Measurements from ENCODE around the gene SOX13. TPM values are rescaled to one million over a fixed set of nuclear protein-coding genes. Genes with fewer than 3 reads are reported as not detected.
"Not testable (repeated sequence)": the region's sequence is repeated elsewhere in the genome, so short reads cannot be mapped to it uniquely, and the experiment has no call there.

SOX13 gene
- polyA plus RNA-seq, 1 experiment: 2.0 TPM

GRCh38 chr1:204096931-204097330, 24.0 kb downstream of the SOX13 start:
- POLR2A ChIA-PET: no interaction called here
- no peak for DNase-seq (ENCODE audit: low read depth, low spot score)
- CTCF ChIA-PET: interaction anchor here (1.5 to 2.0 kb wide), 2 partner anchors 31 to 226 kb away, joined by 4 to 7 read pairs; no protein-coding TSS in a partner anchor
- TF ChIP-seq, protein P1, sequence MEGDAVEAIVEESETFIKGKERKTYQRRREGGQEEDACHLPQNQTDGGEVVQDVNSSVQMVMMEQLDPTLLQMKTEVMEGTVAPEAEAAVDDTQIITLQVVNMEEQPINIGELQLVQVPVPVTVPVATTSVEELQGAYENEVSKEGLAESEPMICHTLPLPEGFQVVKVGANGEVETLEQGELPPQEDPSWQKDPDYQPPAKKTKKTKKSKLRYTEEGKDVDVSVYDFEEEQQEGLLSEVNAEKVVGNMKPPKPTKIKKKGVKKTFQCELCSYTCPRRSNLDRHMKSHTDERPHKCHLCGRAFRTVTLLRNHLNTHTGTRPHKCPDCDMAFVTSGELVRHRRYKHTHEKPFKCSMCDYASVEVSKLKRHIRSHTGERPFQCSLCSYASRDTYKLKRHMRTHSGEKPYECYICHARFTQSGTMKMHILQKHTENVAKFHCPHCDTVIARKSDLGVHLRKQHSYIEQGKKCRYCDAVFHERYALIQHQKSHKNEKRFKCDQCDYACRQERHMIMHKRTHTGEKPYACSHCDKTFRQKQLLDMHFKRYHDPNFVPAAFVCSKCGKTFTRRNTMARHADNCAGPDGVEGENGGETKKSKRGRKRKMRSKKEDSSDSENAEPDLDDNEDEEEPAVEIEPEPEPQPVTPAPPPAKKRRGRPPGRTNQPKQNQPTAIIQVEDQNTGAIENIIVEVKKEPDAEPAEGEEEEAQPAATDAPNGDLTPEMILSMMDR (IDR thresholded peaks at IDR 0.05; ENCODE audit: low read depth, low read length): no peak
- Histone ChIP-seq H3K9me3 (ENCODE audit: control insufficient read depth, insufficient read depth, low read length) (no peaks in the 10 kb centered on the region), H3K27me3 (ENCODE audit: control insufficient read depth, insufficient read depth, low read length) (peaks cover 8% of the 10 kb centered on the region), H3K27ac (ENCODE audit: low read depth, low read length) (no peak overlapping the region), H3K4me3 (ENCODE audit: low read depth, low read length) (no peak overlapping the region)

DNA sequence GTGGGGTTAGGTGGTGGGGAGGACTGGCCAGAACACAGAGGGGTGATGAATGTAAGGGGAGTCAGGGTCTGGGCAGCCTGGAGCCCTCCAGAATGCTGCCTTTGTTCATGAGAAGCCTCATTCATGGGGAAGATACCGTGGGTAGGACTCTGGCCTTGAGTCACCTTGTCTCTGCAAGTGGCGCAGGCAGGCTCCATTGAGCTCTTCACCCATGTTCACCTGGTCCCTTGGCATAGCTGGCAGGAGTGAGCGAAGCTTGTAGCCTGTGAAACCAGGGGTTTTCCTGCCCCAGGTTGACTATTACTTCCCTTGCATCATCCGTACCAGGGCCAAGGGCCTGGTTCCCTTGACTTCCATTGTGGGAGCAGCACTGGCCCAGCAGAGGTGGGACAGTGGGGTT, 25.8 kb downstream of the SOX13 start:
- DNase-seq (ENCODE audit: low read depth, low spot score): no peak
- ChIA-PET POLR2A (no interaction called here), CTCF (interaction anchor here (0.8 to 1.7 kb wide), 2 partner anchors 30 to 228 kb away, joined by 3 to 14 read pairs; no protein-coding TSS in a partner anchor)
- TF ChIP-seq, protein P1 (IDR thresholded peaks at IDR 0.05; ENCODE audit: low read depth, low read length): no peak
- Histone ChIP-seq H3K27ac (ENCODE audit: low read depth, low read length) (no peak overlapping the region), H3K9me3 (ENCODE audit: control insufficient read depth, insufficient read depth, low read length) (no peaks in the 10 kb centered on the region), H3K27me3 (ENCODE audit: control insufficient read depth, insufficient read depth, low read length) (peaks cover 11% of the 10 kb centered on the region), H3K4me3 (ENCODE audit: low read depth, low read length) (no peak overlapping the region)

DNA sequence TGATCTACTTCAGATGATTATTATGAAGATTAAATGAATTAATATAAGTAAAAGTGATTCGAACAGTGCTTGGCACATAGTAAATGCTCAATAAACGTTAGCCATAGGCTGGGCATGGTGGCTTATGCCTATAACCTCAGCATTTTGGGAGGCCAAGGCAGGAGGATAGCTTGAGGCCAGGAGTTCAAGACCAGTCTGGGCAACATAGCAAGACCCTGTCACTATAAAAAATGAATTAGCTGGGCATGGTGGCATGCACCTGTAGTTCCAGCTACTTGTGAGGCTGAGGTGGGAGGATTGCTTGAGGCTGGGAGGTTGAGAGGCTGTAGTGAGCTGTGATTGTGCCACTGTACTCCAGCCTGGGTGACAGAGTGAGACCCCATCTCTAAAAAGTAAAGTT, 26.8 kb downstream of the SOX13 start:
- CTCF ChIA-PET: interaction anchor here (0.6 kb wide), 1 partner anchor 69 kb away, joined by 3 read pairs; no protein-coding TSS in a partner anchor
- H3K27ac ChIP-seq (ENCODE audit: low read depth, low read length); POLR2A ChIA-PET; H3K27me3 ChIP-seq (ENCODE audit: control insufficient read depth, insufficient read depth, low read length); DNase-seq (ENCODE audit: low read depth, low spot score); H3K4me3 ChIP-seq (ENCODE audit: low read depth, low read length); H3K9me3 ChIP-seq (ENCODE audit: control insufficient read depth, insufficient read depth, low read length): not testable (repeated sequence)

DNA sequence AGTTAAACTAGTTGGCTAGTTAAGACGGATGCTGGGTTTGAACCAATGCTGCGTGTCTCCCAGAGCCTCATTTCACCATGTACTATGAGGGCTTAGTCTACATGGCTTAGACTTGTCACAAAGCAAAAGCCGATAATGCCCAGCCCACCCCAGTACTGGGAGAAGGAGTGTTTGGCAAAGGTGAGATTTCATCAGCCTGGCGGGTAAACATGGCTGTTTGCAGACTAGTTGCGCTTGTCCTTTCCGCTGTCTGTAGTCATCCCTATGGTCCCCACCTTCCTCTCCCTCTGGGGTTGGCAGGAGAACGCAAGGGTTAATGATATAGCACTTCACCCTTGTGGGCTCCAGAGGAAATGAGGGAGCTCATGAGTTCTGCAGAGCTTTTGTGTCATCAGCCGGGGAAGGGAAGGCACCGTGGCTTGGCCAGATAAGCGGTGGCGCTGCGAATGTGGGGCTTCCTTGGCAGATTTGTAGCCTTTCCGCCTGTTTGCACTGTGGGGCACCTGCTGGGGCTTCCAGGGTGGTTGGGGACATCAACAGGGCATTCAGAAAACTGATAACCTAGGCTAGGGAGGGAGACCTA, 29.2 kb downstream of the SOX13 start:
- ChIA-PET POLR2A (no interaction called here), CTCF (no interaction called here)
- no peak for DNase-seq (ENCODE audit: low read depth, low spot score)
- Histone ChIP-seq H3K27me3 (ENCODE audit: control insufficient read depth, insufficient read depth, low read length) (peaks cover 5% of the 10 kb centered on the region), H3K9me3 (ENCODE audit: control insufficient read depth, insufficient read depth, low read length) (no peaks in the 10 kb centered on the region), H3K4me3 (ENCODE audit: low read depth, low read length) (no peak overlapping the region), H3K27ac (ENCODE audit: low read depth, low read length) (no peak overlapping the region)
- TF ChIP-seq, protein P1 (IDR thresholded peaks at IDR 0.05; ENCODE audit: low read depth, low read length): no peak

DNA sequence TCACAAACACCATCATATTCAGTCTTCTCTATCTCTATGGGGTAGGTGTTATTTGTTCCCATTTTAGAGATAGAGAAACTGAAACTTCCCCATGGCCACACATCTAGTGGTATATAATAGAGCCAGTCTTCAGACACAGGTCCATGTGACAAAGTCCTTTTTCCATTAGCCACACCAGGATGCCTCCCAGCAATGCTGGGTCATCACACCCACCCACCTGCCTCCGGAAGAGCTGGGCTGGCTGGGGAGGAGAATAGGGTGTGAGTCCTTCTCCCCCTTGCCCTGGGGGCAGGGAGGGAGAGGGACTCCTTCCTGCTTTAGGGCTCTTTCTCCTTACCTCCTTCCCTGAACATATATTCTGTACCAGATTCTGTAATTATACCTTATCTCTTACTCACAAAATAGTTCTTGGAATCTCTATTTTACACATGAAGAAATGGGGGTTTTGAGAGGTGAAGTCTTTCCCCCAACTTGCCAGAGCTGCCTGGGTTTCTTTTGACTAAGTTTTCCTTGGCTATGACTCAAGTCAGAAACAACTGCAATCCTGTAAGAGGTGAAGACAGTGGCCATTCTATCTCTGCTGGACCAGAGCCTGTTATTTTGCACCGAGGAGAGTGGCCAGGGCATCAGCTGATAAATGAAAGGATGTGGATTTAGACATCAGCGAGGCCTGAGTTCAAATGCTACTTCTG, 30.0 kb downstream of the SOX13 start:
- no peak overlapping the region for H3K4me3 ChIP-seq (ENCODE audit: low read depth, low read length)
- peaks cover 5% of the 10 kb centered on the region for H3K27me3 ChIP-seq (ENCODE audit: control insufficient read depth, insufficient read depth, low read length)
- ChIA-PET CTCF (interaction anchor here (1.9 kb wide), 1 partner anchor 232 kb away, joined by 5 read pairs; no protein-coding TSS in a partner anchor), POLR2A (no interaction called here)
- TF ChIP-seq, protein P1 (IDR thresholded peaks at IDR 0.05; ENCODE audit: low read depth, low read length): no peak
- no peak for DNase-seq (ENCODE audit: low read depth, low spot score)
- H3K27ac ChIP-seq (ENCODE audit: low read depth, low read length): no peak overlapping the region
- no peaks in the 10 kb centered on the region for H3K9me3 ChIP-seq (ENCODE audit: control insufficient read depth, insufficient read depth, low read length)
